Renal cortical epithelial cell (primary cell): Measurements from ENCODE around the gene SLC6A7. TPM values are rescaled to one million over a fixed set of nuclear protein-coding genes. Genes with fewer than 3 reads are reported as not detected.

Experiments
- total RNA-seq: library from RNA; depleted of rRNA; stranded (reverse); fragments of >200 nt; gene quantifications from 2 replicates; pipeline ENCODE4 v1.2.3, GENCODE V29; 2014

The SLC6A7 gene
- total RNA-seq, 1 donor from 2014 or later: not detected

Other genes starting within 250 kb of the SLC6A7 start
- 0.10 TPM in 1 of 2 replicates, not detected in the other for gene PDE6A, start 245.3 kb upstream of the SLC6A7 start, total RNA-seq
- 97.9 and 100.0 TPM in 2 replicates for gene SLC26A2, start 229.3 kb upstream of the SLC6A7 start, total RNA-seq
- 3.0 and 7.7 TPM in 2 replicates for gene TIGD6, start 189.4 kb upstream of the SLC6A7 start, total RNA-seq
- gene HMGXB3, start 189.3 kb upstream of the SLC6A7 start, total RNA-seq: 29.3 and 50.4 TPM in 2 replicates
- not detected in 2 replicates for gene CSF1R, start 103.5 kb upstream of the SLC6A7 start, total RNA-seq
- 0.30 and 0.52 TPM in 2 replicates for gene PDGFRB, start 34.2 kb upstream of the SLC6A7 start, total RNA-seq
- not detected in 2 replicates for gene CDX1, start 23.3 kb upstream of the SLC6A7 start, total RNA-seq
- 0.15 TPM in 1 of 2 replicates, not detected in the other for gene CAMK2A, start 99.7 kb downstream of the SLC6A7 start, total RNA-seq
- gene ARSI, start 112.8 kb downstream of the SLC6A7 start, total RNA-seq: 7.3 and 11.7 TPM in 2 replicates
- 11.6 and 22.0 TPM in 2 replicates for gene TCOF1, start 167.6 kb downstream of the SLC6A7 start, total RNA-seq
- 25.4 and 42.5 TPM in 2 replicates for gene CD74, start 222.8 kb downstream of the SLC6A7 start, total RNA-seq